Adipose tissue (tissue), 3 donors: Measurements from ENCODE around the gene GHR. TPM values are rescaled to one million over a fixed set of nuclear protein-coding genes. Genes with fewer than 3 reads are reported as not detected.
"Not testable (repeated sequence)": the region's sequence is repeated elsewhere in the genome, so short reads cannot be mapped to it uniquely, and the experiment has no call there.

ENCODE experiments used
- H3K27ac ChIP-seq: one replicate; pipeline ENCODE4 v1.5.1; 2013; ENCODE audit warnings: low read depth, low read length
- WGBS, 3 donors: extraction: QIAGEN DNeasy Blood & Tissue Kit; methylation state at CpG; one replicate each; pipeline ENCODE4 v1.1.7; 2013; 5-methylcytosine and 5-hydroxymethylcytosine counted together
- polyA plus RNA-seq, 3 donors: library from polyadenylated mRNA; stranded (reverse); fragments of 200-250 nt; gene quantifications; one replicate each; pipeline ENCODE4 v1.2.3, GENCODE V29; 2013
- donor health status: healthy with polysubstance abuse.
- donor health status: Bipolar disorder and iron deficiency.
- donor health status: healthy.

The GHR gene
- polyA plus RNA-seq, 3 donors, result 6.3 to 108 (median 49.6) TPM

DNA sequence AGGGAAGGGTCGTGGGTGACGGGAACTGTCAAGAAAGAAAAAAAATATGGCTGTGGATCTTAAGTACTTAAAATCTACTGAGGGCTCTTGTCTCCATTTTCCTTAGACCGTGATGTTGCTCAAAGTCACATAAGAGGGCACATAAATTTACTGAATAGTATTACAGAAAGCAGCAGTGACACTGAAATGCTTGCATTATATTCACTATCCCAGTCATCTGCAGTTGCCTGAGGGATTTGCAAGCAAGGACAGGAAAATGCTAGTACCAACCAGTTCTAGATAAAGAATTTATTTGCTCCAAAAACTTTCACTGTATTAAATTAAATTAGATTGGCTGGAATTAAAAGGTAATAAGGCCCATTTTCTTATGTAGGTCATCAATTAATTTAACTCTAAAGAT, 226.8 kb downstream of the GHR start:
- H3K27ac ChIP-seq, result no peak overlapping the region
- 54 to 90% (median 89%) methylated on average over 3 of the region's 3 CpGs for WGBS, 3 donors

DNA sequence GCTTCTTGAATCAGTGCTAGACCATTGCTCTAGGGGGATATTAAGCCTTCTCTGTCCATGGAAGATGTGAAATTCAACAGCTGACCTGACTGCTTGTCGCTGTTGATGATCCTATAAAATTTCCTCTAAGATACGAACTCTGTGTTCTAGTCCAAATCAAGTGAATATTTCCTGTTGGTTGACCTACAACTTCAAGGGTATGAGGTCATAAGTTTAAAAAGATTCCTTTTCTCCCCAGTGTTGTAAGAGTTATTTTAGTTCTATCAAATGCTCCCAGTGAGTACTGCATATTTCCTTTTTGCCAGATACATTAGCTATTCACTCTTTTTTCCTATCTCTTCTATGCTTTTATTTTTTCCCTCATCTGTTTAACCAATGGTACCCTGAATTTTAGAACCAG, 230.5 kb downstream of the GHR start:
- WGBS, 3 donors, result 56 to 85% (median 67%) methylated on average over 2 of the region's 2 CpGs
- no peak overlapping the region for H3K27ac ChIP-seq

DNA sequence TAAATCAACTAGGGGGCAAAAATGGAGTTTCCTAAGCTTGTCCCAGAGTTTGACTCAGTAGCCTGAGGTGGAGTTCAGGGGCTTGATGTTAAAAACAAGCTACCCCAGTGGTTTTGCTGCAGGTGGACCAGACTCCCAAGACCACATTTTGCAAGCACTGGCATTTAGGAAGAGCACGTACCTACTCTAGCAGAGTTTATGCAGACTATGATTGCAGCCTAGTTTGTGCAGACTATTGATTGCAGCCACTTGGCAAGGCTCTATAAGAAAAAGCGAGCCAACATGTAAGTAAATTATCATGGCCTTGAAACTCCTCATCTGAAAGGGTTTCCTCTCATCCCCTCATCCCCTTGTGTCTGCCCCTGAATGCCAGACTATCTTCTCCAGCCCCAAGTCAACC, 231.4 kb downstream of the GHR start:
- no peak overlapping the region for H3K27ac ChIP-seq
- WGBS, 3 donors, result 56 to 85% (median 84%) methylated on average over 2 of the region's 2 CpGs

GRCh38 chr5:42655982-42656650, 232.9 kb downstream of the GHR start:
- 62 to 70% (median 63%) methylated on average over 3 of the region's 3 CpGs for WGBS, 3 donors
- no peak overlapping the region for H3K27ac ChIP-seq

- no peak overlapping the region for H3K27ac ChIP-seq
Observed at GRCh38 chr5:42656651-42657015, 233.4 kb downstream of the GHR start.

DNA sequence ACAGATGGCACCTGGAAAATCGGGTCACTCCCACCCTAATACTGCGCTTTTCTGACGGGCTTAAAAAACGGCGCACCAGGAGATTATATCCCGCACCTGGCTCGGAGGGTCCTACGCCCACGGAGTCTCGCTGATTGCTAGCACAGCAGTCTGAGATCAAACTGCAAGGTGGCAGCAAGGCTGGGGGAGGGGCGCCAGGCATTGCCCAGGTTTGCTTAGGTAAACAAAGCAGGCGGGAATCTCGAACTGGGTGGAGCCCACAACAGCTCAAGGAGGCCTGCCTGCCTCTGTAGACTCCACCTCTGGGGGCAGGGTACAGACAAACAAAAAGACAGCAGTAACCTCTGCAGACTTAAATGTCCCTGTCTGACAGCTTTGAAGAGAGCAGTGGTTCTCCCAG, 236.6 kb downstream of the GHR start:
- not testable (repeated sequence) for H3K27ac ChIP-seq
- 90 to 95% (median 92%) methylated on average over 4 to 5 of the region's 13 CpGs for WGBS, 3 donors

DNA sequence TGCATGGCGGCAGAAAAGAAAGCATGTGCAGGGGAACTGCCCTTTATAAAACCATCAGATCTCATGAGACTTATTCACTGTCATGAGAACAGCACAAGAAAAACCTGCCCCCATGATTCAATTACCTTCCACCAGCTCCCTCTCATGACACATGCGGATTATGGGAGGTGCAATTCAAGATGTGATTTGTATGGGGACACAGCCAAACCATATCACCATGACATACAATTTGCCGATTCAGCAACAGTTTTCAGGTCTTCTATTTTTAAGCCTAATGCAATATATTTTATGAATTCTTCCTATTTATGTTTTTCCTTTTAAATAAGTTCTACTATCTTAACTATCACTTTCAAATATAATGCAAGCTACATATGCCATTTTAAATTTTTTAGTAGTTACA, 242.6 kb downstream of the GHR start:
- no peak overlapping the region for H3K27ac ChIP-seq
- WGBS, 3 donors, result 89 to 98% (median 94%) methylated on average over 3 of the region's 3 CpGs

DNA sequence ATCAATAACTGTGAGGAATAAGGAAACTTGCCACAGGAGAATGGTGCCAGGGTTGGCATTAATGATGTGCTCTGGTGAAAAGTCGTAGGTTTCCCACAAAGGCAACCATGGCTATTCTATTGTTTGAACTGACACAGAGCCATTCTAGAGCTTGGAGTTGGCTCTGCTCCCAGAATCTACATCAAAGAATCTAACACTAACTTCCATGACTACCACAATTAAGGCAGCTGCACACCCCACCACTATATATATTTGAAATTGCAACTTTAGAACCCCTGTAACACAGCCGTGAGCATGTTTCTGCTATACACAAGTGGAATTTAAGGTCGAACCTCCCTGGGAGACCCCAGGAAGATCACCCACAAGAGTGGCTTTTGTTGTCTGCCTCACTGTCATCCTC, 243.6 kb downstream of the GHR start:
- H3K27ac ChIP-seq, result no peak overlapping the region
- 64 to 72% (median 71%) methylated on average over 3 of the region's 3 CpGs for WGBS, 3 donors

DNA sequence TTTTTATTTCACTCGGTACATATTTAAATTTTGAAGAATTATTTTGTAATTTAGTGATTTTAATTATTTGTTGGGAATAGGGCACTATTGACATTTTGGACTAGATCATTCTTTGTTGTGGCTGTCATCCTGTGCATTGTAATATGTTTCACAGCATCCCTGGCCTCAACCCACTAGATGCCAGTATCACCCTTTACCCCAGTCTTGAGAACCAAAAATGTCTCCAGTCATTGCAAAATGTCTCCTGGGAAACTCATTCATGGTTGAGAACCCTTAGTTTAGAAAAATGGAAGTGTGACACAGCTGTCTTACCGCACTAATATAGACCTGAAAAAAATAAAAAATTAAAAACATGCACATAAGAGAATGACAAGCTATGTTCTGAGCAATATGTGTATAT, 245.0 kb downstream of the GHR start:
- 86 to 95% (median 90%) methylated on average over 2 of the region's 2 CpGs for WGBS, 3 donors

GRCh38 chr5:42672925-42673324, 249.7 kb downstream of the GHR start:
- no peak overlapping the region for H3K27ac ChIP-seq
- 94 to 98% (median 95%) methylated on average over 4 of the region's 4 CpGs for WGBS, 3 donors

More for the DNA sequence above, 245.0 kb downstream of the GHR start:
- no peak overlapping the region for H3K27ac ChIP-seq

DNA sequence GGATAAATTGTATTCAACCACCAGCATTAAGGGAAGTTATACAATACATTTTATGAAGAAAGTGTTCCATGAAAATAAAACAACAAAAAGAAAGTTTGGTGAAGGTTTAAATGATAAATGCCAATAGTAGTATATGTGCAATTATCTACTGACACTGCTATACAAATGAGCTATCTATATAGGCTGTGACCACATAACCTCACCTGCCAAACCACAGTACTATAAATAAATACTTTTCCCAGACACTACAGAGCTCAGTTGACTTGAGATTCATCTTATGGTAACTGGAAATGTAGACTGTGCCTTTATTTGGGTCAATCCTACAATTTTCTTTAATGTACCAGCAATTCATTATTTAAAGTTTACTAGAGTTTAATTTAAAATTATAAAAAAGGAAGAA, 252.4 kb downstream of the GHR start:
- no peak overlapping the region for H3K27ac ChIP-seq

DNA sequence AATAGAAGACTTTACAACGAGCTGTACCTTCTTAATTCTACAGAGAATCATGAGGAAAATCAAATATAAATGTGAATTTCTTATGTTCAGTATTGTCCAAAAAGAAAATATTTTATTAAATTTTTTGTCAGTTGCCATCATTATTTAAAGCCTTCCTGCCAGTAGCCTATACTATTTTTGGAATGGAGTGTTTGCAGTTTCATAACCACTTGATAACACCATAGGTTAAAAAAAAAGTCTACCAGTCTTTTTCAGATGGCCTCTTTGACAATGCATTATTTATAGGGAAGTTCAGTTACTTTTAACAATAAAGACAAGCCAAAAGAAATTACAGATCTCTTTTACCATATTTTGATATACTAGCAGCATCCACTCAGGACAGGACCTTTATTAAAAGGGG, 253.1 kb downstream of the GHR start:
- no peak overlapping the region for H3K27ac ChIP-seq
- 87 to 90% (median 89%) methylated on average over 1 of the region's 1 CpG for WGBS, 3 donors

GRCh38 chr5:42677156-42677842, 254.1 kb downstream of the GHR start:
- 82 to 90% (median 85%) methylated on average over 5 of the region's 5 CpGs for WGBS, 3 donors
- no peak overlapping the region for H3K27ac ChIP-seq

DNA sequence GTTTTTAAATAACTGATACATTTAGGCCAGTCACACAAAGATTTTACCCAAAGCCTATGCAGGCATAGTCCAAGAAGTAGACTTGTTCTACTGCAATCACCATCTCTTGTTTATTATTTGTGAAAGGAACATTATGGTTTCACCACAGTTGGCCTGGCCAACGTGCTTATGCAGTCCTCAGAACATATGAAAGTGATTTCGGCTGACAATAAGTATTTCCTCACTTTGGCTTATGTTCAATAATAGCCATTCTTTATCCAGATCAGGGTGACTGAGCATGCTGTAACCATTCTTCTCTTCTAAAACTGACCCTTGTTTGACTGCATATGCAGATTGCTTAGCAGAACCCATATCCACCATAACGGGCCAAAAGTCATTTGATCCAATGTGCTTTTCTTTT, 256.8 kb downstream of the GHR start:
- H3K27ac ChIP-seq, result no peak overlapping the region
- WGBS, 3 donors, result 73 to 82% (median 76%) methylated on average over 3 of the region's 3 CpGs

- not testable (repeated sequence) for H3K27ac ChIP-seq
Observed at GRCh38 chr5:42685078-42685477, 261.8 kb downstream of the GHR start.

DNA sequence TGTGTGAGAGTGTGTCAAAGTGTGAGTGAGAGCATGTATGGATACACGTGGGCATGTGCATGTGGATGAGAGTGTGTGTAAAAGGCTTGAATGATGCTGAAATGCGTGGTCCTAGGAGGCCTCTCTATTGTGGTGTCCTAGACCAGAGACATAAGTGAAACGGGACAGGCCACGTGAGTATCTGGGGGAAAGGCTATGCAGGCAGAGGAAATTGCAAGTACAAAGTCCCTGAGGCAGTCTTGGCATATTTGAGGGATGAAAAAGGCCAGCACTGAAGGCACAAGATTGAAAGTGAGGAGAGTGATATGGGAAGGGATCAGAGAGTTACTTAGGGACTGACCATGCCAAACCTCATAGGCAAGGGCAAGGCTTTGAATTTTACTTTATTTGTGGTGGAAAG, 266.2 kb downstream of the GHR start:
- WGBS, 3 donors, result 62 to 76% (median 70%) methylated on average over 4 of the region's 4 CpGs
- H3K27ac ChIP-seq, result no peak overlapping the region

DNA sequence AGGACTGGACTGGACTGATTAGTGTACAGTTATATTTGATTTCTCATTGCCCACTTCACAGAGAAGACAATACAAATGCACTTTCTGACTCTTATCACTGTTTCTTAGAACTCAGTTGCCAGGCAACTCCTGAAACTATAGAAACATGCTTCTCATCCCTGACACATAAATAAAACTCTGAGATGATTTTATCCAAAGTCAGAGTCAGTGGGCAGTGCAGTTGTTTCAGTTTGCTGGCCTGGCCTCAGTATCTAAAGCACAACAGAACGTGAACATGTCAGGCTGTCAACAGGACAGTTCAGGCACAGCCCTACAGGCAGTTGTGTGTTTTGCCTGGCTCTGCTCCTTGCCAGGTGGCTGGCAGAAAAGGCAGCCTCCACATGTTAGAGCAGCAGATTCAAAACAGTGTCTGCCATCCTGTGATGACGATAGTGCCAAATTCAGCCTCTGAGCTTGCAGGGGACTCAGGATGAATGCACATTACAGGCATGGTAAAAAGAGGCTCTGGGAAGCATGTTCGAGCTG, 268.2 kb downstream of the GHR start:
- WGBS, 3 donors, result 63 to 68% (median 64%) methylated on average over 3 of the region's 3 CpGs
- H3K27ac ChIP-seq, result no peak overlapping the region

GRCh38 chr5:42701351-42702059, 278.3 kb downstream of the GHR start:
- no peak overlapping the region for H3K27ac ChIP-seq
- WGBS, 3 donors, result 87 to 94% (median 92%) methylated on average over 7 of the region's 7 CpGs

DNA sequence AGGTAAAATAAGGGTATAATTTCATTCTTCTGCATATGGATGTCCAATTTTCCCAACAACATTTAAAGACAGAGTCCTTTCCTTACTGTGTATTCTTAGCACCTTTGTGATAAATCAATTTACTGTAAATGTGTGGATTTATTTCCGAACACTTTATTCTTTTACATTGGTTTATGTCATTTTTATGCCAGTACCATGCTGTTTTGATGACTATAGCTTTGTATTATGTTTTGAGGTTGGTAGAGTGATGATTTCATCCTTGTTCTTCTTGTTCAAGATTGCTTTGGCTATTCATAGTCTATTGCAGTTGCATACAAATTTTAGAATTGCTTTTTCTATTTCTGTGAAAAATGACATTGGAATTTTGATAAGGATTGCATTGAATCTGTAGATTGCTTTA, 280.0 kb downstream of the GHR start:
- no peak overlapping the region for H3K27ac ChIP-seq
- WGBS, 3 donors, result 40 to 94% (median 49%) methylated on average over 1 of the region's 1 CpG

DNA sequence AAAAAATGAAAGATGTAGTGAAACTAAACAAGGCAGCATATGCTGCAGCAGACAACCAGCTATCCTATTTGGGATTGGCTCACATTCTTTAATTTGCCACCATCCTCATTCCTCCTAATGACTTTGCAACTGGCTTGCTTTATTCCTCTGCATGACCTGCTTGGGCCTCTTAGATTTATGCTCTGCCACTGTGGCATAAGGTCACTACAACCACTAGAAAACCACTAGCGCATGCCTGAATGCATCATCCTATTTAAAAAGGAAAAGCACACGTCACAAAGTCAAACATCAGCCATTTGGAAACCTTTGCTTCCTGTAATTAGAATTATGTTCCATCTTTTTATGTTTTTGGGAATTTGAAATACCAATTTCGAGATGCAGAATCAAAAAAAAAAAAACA, 292.5 kb downstream of the GHR start:
- 64 to 85% (median 72%) methylated on average over 3 of the region's 3 CpGs for WGBS, 3 donors
- no peak overlapping the region for H3K27ac ChIP-seq
